Smooth muscle cell of the pulmonary artery (primary cell): ENCODE measurements around the gene GTF3C6. TPM values are rescaled to one million over a fixed set of nuclear protein-coding genes. Genes with fewer than 3 reads are reported as not detected.

Experiments used
- total RNA-seq: library from RNA; depleted of rRNA; stranded (reverse); fragments of >200 nt; gene quantifications from 2 replicates; pipeline ENCODE4 v1.2.3, GENCODE V29; 2014

GTF3C6 gene, protein sequence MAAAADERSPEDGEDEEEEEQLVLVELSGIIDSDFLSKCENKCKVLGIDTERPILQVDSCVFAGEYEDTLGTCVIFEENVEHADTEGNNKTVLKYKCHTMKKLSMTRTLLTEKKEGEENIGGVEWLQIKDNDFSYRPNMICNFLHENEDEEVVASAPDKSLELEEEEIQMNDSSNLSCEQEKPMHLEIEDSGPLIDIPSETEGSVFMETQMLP
- total RNA-seq: 24.1 and 34.9 TPM in 2 replicates

DNA sequence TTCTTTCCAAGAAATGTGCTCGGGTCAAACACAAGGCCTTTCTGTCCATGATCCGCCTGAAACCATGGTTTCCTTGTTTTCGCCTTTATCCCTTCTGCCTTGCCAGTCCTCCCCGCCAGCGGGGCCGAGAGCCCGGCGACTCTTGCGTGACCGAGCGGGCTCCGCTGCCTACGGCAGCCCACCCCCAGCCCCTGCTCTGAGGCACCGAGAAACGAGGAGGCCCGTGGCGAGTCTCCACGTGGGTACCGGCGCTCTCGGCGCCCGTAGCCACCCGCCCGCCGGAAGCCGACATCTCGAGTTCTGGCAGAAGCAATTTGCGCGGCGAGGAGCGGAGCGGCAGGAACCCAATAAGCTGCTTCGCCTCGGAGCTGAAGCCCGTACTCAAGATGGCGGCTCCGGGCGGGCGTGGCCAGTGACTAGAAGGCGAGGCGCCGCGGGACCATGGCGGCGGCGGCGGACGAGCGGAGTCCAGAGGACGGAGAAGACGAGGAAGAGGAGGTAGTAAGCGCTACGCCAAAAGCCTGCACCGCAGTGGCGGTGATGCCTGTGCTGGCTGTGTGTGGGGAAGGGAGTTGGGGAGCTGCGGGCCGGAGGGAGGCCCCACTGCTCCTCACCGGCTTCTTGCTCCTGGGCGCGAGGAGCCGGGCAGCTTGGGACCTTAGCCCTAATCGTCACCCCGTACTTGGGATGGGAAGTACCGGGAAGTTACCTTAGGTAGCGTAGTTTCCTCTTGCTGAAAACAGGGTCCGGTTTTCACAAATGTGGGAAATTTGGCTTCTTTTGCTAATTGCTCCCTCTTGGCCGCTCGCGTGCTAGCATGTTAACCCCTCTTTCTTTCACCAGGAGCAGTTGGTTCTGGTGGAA is at the start of gene GTF3C6:
Gene GTF3C6, plus strand, starts transcription at position 378 of the 864 bp plus-strand sequence. Its CDS starts 64 bp downstream, at position 442.

Other genes starting within 250 kb of the GTF3C6 start
- gene CDK19, start 143.2 kb upstream of the GTF3C6 start, total RNA-seq: 10.3 and 15.2 TPM in 2 replicates
- 28.5 and 39.8 TPM in 2 replicates for gene AMD1, start 83.9 kb upstream of the GTF3C6 start, total RNA-seq
- 17.3 and 20.1 TPM in 2 replicates for gene RPF2, start 23.3 kb downstream of the GTF3C6 start, total RNA-seq
- gene SLC16A10, start 128.8 kb downstream of the GTF3C6 start, total RNA-seq: not detected in 2 replicates